CD14-positive monocyte (primary cell): ENCODE results near the gene TOP2A. TPM values are rescaled to one million over a fixed set of nuclear protein-coding genes. Genes with fewer than 3 reads are reported as not detected.

Experiments
- DNase-seq, 3 donors: peaks; one replicate each; pipeline ENCODE4 v3.0.0-alpha.2; 2011 to 2022
- H2AFZ ChIP-seq: 2 replicates; pipeline ENCODE4 v1.6.0; 2012; ENCODE audit warnings: mild to moderate bottlenecking, low read depth, low read length, inconsistent platforms; ENCODE audit not compliant: insufficient read depth, poor library complexity, severe bottlenecking
- H3K27ac ChIP-seq, 2 donors: 1 replicate in 1 of 2; 2 replicates in 1 of 2; pipeline ENCODE4 v1.5.1; 2012 to 2013; ENCODE audit warnings: low read length in 2 of 2, control low read depth in 1 of 2, inconsistent platforms in 1 of 2, low read depth in 1 of 2, mild to moderate bottlenecking in 1 of 2
- H3K27me3 ChIP-seq, 2 donors: one replicate each; pipeline versions ENCODE4 v1.6.0 to v1.6.1; 2011 to 2013; ENCODE audit warnings: low read length in 2 of 2; ENCODE audit not compliant: control insufficient read depth in 2 of 2, insufficient read depth in 2 of 2
- H3K36me3 ChIP-seq, 2 donors: replicated peaks in 1 of 2; 1 replicate in 1 of 2; 2 replicates in 1 of 2; pipeline versions ENCODE4 v1.5.1 to v1.6.1; 2012 to 2013; ENCODE audit warnings: low read length in 2 of 2, control low read depth in 1 of 2, inconsistent platforms in 1 of 2, mild to moderate bottlenecking in 1 of 2; ENCODE audit not compliant: insufficient read depth in 2 of 2, control insufficient read depth in 1 of 2
- H3K4me1 ChIP-seq, 2 donors: 1 replicate in 1 of 2; 2 replicates in 1 of 2; pipeline versions ENCODE4 v1.5.1 to v1.6.1; 2012 to 2013; ENCODE audit warnings: low read length in 2 of 2, control low read depth in 1 of 2, inconsistent platforms in 1 of 2, mild to moderate bottlenecking in 1 of 2, moderate library complexity in 1 of 2; ENCODE audit not compliant: insufficient read depth in 2 of 2, control insufficient read depth in 1 of 2
- H3K4me2 ChIP-seq: replicated peaks from 2 replicates; pipeline ENCODE3; 2012; ENCODE audit warnings: low read length, moderate library complexity, mild to moderate bottlenecking; ENCODE audit not compliant: poor library complexity, severe bottlenecking; ENCODE audit errors: extremely low read depth
- H3K4me3 ChIP-seq, 3 experiments: fragments of 200-600 bp in 1 of 3; sonication (generic) in 1 of 3; replicated peaks in 1 of 3; 1 replicate in 2 of 3; 2 replicates in 1 of 3; pipeline ENCODE4 v1.5.1; 2011 to 2013; ENCODE audit warnings: low read length in 3 of 3, mild to moderate bottlenecking in 3 of 3, control low read depth in 2 of 3, low read depth in 2 of 3, inconsistent platforms in 1 of 3, moderate library complexity in 1 of 3
- H3K79me2 ChIP-seq: 2 replicates; pipeline ENCODE4 v1.6.0; 2012; ENCODE audit warnings: mild to moderate bottlenecking, control low read depth, inconsistent platforms, low read length, moderate library complexity; ENCODE audit not compliant: insufficient read depth
- H3K9ac ChIP-seq: 2 replicates; pipeline ENCODE4 v1.6.0; 2017; ENCODE audit warnings: low read length, mild to moderate bottlenecking; ENCODE audit not compliant: insufficient read depth, poor library complexity, severe bottlenecking
- H3K9me3 ChIP-seq, 2 donors: replicated peaks in 1 of 2; 1 replicate in 1 of 2; 2 replicates in 1 of 2; pipeline versions ENCODE4 v1.5.1 to v1.6.1; 2012 to 2013; ENCODE audit warnings: low read length in 2 of 2, control low read depth in 1 of 2; ENCODE audit not compliant: control insufficient read depth in 1 of 2, insufficient read depth in 1 of 2
- H4K20me1 ChIP-seq: 2 replicates; pipeline ENCODE4 v1.6.0; 2012; ENCODE audit warnings: mild to moderate bottlenecking, low read length, control low read depth, moderate library complexity; ENCODE audit not compliant: insufficient read depth
- H3K27ac Mint-ChIP-seq, 7 donors: one replicate each; pipeline ENCODE4 v1.8.0; 2020; ENCODE audit warnings: mild to moderate bottlenecking in 7 of 7, mixed read lengths in 7 of 7, moderate library complexity in 6 of 7, inconsistent platforms in 2 of 7
- H3K27me3 Mint-ChIP-seq, 3 donors: one replicate each; pipeline ENCODE4 v1.8.0; 2021 to 2022; ENCODE audit warnings: low read depth in 3 of 3, mild to moderate bottlenecking in 3 of 3, mixed read lengths in 3 of 3, moderate library complexity in 3 of 3, inconsistent platforms in 1 of 3
- H3K36me3 Mint-ChIP-seq, 2 donors: one replicate each; pipeline ENCODE4 v1.8.0; 2020; ENCODE audit warnings: mixed read lengths in 2 of 2, inconsistent platforms in 1 of 2, mild to moderate bottlenecking in 1 of 2
- H3K4me1 Mint-ChIP-seq: one replicate; pipeline ENCODE4 v1.8.0; 2020; ENCODE audit warnings: mild to moderate bottlenecking, mixed read lengths
- H3K4me3 Mint-ChIP-seq, 2 donors: one replicate each; pipeline ENCODE4 v1.8.0; 2020; ENCODE audit warnings: mild to moderate bottlenecking in 2 of 2, mixed read lengths in 2 of 2, moderate library complexity in 1 of 2
- H3K9me3 Mint-ChIP-seq, 7 donors: one replicate each; pipeline ENCODE4 v1.8.0; 2020 to 2022; ENCODE audit warnings: mixed read lengths in 7 of 7, mild to moderate bottlenecking in 6 of 7, moderate library complexity in 6 of 7, inconsistent platforms in 2 of 7
- WGBS: methylation state at CpG from one replicate; pipeline ENCODE4 v1.1.5; 2013; ENCODE audit warnings: missing lambda C conversion rate; ENCODE audit not compliant: insufficient coverage; 5-methylcytosine and 5-hydroxymethylcytosine counted together
- intact Hi-C, 2 donors: fragments of 100-400 bp; cut with micrococcal nuclease; formaldehyde crosslinking; loops; one replicate each; pipeline versions ENCODE4 v1.15.0 to v1.15.1; 2023
- polyA minus RNA-seq: library from RNA; depleted of rRNA, polyadenylated mRNA; stranded (reverse); fragments of >200 nt; gene quantifications from 2 replicates; pipeline ENCODE4 v1.2.3, GENCODE V29; 2012
- polyA plus RNA-seq, 3 donors: library from polyadenylated mRNA; depleted of rRNA in 1 of 3; unstranded in 2 of 3; stranded (reverse) in 1 of 3; fragments of 300-500 nt in 2 of 3; fragments of >200 nt in 1 of 3; fragmentation: Illumina TruSeq in 2 of 3; gene quantifications; 1 replicate in 2 of 3; 2 replicates in 1 of 3; pipeline ENCODE4 v1.2.3, GENCODE V29; 2012 to 2021
- total RNA-seq, 12 experiments: library from RNA in 1 of 12; stranded (reverse) in 1 of 12; fragments of 120-200 nt in 1 of 12; gene quantifications; one replicate each; pipeline ENCODE4 v1.2.4 and lab custom pipeline; 2013 to 2026; ENCODE audit warnings: mixed read lengths in 6 of 12, inconsistent platforms in 1 of 12
- TF ChIP-seq, protein P1 (sequence below): fragments of 200-600 bp; IDR thresholded peaks from one replicate; pipeline ENCODE4 v1.8.0; 2022; ENCODE audit warnings: antibody characterized with exemption, mild to moderate bottlenecking

TOP2A gene, protein sequence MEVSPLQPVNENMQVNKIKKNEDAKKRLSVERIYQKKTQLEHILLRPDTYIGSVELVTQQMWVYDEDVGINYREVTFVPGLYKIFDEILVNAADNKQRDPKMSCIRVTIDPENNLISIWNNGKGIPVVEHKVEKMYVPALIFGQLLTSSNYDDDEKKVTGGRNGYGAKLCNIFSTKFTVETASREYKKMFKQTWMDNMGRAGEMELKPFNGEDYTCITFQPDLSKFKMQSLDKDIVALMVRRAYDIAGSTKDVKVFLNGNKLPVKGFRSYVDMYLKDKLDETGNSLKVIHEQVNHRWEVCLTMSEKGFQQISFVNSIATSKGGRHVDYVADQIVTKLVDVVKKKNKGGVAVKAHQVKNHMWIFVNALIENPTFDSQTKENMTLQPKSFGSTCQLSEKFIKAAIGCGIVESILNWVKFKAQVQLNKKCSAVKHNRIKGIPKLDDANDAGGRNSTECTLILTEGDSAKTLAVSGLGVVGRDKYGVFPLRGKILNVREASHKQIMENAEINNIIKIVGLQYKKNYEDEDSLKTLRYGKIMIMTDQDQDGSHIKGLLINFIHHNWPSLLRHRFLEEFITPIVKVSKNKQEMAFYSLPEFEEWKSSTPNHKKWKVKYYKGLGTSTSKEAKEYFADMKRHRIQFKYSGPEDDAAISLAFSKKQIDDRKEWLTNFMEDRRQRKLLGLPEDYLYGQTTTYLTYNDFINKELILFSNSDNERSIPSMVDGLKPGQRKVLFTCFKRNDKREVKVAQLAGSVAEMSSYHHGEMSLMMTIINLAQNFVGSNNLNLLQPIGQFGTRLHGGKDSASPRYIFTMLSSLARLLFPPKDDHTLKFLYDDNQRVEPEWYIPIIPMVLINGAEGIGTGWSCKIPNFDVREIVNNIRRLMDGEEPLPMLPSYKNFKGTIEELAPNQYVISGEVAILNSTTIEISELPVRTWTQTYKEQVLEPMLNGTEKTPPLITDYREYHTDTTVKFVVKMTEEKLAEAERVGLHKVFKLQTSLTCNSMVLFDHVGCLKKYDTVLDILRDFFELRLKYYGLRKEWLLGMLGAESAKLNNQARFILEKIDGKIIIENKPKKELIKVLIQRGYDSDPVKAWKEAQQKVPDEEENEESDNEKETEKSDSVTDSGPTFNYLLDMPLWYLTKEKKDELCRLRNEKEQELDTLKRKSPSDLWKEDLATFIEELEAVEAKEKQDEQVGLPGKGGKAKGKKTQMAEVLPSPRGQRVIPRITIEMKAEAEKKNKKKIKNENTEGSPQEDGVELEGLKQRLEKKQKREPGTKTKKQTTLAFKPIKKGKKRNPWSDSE (N-terminal part only)
- 1.4 TPM for total RNA-seq (2013)
- under 1 TPM; 0.01 to 0.94 (median 0.28) TPM for polyA plus RNA-seq
- polyA minus RNA-seq, result 0.14 and 0.40 TPM in 2 replicates
- total RNA-seq (lab: John Stamatoyannopoulos, UW), result 2.4 to 161 (median 4.1) reads per million in 11 experiments

DNA sequence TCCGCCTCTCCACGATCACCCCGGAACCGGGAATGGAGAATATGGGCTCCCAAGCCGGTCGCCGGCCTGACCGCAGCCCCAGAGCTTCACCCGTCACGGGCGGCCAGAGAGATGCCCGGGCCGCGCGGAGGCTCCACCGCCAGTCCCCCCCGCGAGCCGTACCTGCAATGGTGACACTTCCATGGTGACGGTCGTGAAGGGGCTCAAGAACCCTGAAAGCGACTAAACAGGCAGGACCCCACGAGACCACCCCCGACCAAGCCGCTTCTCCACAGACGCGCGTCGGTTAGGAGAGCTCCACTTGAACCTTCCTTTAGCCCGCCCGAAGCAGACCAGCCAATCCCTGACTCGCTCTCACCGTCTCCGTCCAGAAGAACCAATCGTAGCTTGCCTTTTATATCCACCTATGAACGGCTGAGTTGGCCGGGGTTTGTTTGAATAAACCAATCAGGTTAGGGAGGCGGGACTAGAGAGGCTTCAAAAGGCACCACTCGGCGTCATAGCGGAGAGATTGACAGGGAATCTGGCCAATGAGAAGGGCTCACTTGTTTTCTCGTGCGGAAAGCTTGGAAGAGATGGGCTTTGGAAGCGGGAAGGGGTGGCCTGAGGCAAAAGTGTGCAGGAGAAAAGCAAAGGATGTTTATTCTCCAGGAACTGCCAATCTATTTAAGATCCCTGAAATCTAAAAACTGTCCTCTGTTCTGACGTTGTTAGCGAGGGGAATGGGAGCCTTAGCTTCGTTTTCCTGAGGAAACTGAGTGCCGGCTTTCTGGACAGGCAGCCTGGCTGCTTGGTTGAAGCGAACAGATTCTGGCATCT, at the start of gene TOP2A:
Gene TOP2A, minus strand, starts transcription at position 288 of the 819 bp plus-strand sequence. Its CDS starts 105 bp downstream, at position 183.
- Histone ChIP-seq H3K27me3 (no peaks in the 10 kb centered on the region), H3K9me3 (no peaks in the 10 kb centered on the region), H3K27ac (peak within 1 kb of the TSS in 1 of 2 donors; percentile 79), H3K4me3 (peak within 1 kb of the TSS; percentile 60 to 92 (median 82)), H3K79me2 (peaks cover 54% of the 10 kb centered on the region), H3K4me1 (peaks cover 39 to 47% of the 10 kb centered on the region in 2 donors), H2AFZ (peak within 1 kb of the TSS; percentile 98), H3K9ac (peak within 1 kb of the TSS; percentile 68), H4K20me1 (no peaks in the 10 kb centered on the region), H3K36me3 (peaks cover 0 to 4% of the 10 kb centered on the region in 2 donors), H3K4me2 (peak within 1 kb of the TSS; percentile 99)
- DNase-seq, result peak; percentile 98 to 100 (median 99)
- peaks cover 0 to 2% (median 2%) of the 10 kb centered on the region in 3 donors for H3K27me3 Mint-ChIP-seq
- peaks cover 35% of the 10 kb centered on the region for H3K4me1 Mint-ChIP-seq
- TF ChIP-seq, protein P1, sequence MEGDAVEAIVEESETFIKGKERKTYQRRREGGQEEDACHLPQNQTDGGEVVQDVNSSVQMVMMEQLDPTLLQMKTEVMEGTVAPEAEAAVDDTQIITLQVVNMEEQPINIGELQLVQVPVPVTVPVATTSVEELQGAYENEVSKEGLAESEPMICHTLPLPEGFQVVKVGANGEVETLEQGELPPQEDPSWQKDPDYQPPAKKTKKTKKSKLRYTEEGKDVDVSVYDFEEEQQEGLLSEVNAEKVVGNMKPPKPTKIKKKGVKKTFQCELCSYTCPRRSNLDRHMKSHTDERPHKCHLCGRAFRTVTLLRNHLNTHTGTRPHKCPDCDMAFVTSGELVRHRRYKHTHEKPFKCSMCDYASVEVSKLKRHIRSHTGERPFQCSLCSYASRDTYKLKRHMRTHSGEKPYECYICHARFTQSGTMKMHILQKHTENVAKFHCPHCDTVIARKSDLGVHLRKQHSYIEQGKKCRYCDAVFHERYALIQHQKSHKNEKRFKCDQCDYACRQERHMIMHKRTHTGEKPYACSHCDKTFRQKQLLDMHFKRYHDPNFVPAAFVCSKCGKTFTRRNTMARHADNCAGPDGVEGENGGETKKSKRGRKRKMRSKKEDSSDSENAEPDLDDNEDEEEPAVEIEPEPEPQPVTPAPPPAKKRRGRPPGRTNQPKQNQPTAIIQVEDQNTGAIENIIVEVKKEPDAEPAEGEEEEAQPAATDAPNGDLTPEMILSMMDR, result no peak
- intact Hi-C loops, result loop anchor here in 1 of 2 donors (5.0 to 10.0 kb wide), 3 partner anchors 61 to 213 kb away; no protein-coding TSS in a partner anchor
- peaks cover 0 to 2% (median 0%) of the 10 kb centered on the region in 7 donors for H3K9me3 Mint-ChIP-seq
- 0% methylated on average over 33 of the region's 49 CpGs for WGBS
- H3K27ac Mint-ChIP-seq, result peak within 1 kb of the TSS; percentile 74 to 91 (median 79)
- H3K36me3 Mint-ChIP-seq, result no peaks in the 10 kb centered on the region
- H3K4me3 Mint-ChIP-seq, result peak within 1 kb of the TSS; percentile 98 to 100
